H1 (cell line): ENCODE measurements around the gene TMEM221. TPM values are rescaled to one million over a fixed set of nuclear protein-coding genes. Genes with fewer than 3 reads are reported as not detected.

Experiments
- CTCF ChIA-PET: fragments of 300-600 bp; sonication (Branson Sonifier 250); formaldehyde crosslinking; loops from one replicate; lab custom pipeline; 2021; ENCODE audit not compliant: partially characterized antibody; lab: Charles Lee
- POLR2A ChIA-PET: fragments of 300-600 bp; sonication (Branson Sonifier 250); formaldehyde crosslinking; loops from one replicate; lab custom pipeline; 2021; ENCODE audit warnings: inconsistent platforms; ENCODE audit not compliant: partially characterized antibody; lab: Charles Lee
- DNase-seq, 2 experiments: peaks; one replicate each; pipeline versions ENCODE4 v3.0.0 to v3.0.0-alpha.2; 2010 to 2022; ENCODE audit warnings: low spot score in 2 of 2, low read depth in 1 of 2, mixed read lengths in 1 of 2
- FAIRE-seq: peaks from 2 replicates; lab custom pipeline; 2011; peaks lifted over from hg19 to GRCh38; lab: Jason Lieb, UNC
- H2AFZ ChIP-seq: 2 replicates; pipeline ENCODE4 v1.8.1; 2012; ENCODE audit warnings: low read length, inconsistent platforms
- H2AK5ac ChIP-seq: 2 replicates; pipeline ENCODE4 v1.6.1; 2013; ENCODE audit warnings: low read depth, low read length
- H2BK120ac ChIP-seq: replicated peaks from 2 replicates; pipeline ENCODE3; 2013; ENCODE audit warnings: low read depth, low read length, inconsistent platforms
- H2BK12ac ChIP-seq: 2 replicates; pipeline ENCODE4 v1.6.1; 2013; ENCODE audit warnings: low read depth, low read length
- H2BK15ac ChIP-seq: 2 replicates; pipeline ENCODE4 v1.6.1; 2013; ENCODE audit warnings: low read length
- H2BK20ac ChIP-seq: 2 replicates; pipeline ENCODE4 v1.6.1; 2013; ENCODE audit warnings: low read length
- H2BK5ac ChIP-seq: 2 replicates; pipeline ENCODE4 v1.6.1; 2013; ENCODE audit warnings: low read depth, low read length
- H3K14ac ChIP-seq: 2 replicates; pipeline ENCODE4 v1.6.1; 2013; ENCODE audit warnings: inconsistent platforms; ENCODE audit not compliant: insufficient read length
- H3K18ac ChIP-seq: 2 replicates; pipeline ENCODE4 v1.6.1; 2013; ENCODE audit warnings: low read length; ENCODE audit errors: extremely low read depth
- H3K23ac ChIP-seq: 2 replicates; pipeline ENCODE4 v1.6.1; 2013; ENCODE audit warnings: inconsistent platforms; ENCODE audit not compliant: insufficient read length
- H3K23me2 ChIP-seq: 2 replicates; pipeline ENCODE4 v1.6.1; 2013; ENCODE audit warnings: low read depth, low read length
- H3K27ac ChIP-seq: 2 replicates; pipeline ENCODE4 v1.6.1; 2011; ENCODE audit warnings: low read depth, low read length, inconsistent platforms
- H3K27me3 ChIP-seq, 4 experiments: replicated peaks in 1 of 4; 1 replicate in 1 of 4; 2 replicates in 3 of 4; pipeline versions ENCODE4 v1.6.1 to v1.8.1; 2011 to 2013; ENCODE audit warnings: low read length in 3 of 4, mild to moderate bottlenecking in 3 of 4, inconsistent platforms in 2 of 4, mixed read lengths in 2 of 4, moderate library complexity in 1 of 4; ENCODE audit not compliant: control insufficient read depth in 3 of 4, insufficient read depth in 3 of 4; ENCODE audit errors: extremely low read depth in 1 of 4
- H3K36me3 ChIP-seq, 4 experiments: 2 replicates each; pipeline versions ENCODE4 v1.6.1 to v1.8.1; 2011 to 2013; ENCODE audit warnings: mild to moderate bottlenecking in 4 of 4, low read length in 3 of 4, moderate library complexity in 2 of 4, control low read depth in 1 of 4, inconsistent platforms in 1 of 4; ENCODE audit not compliant: insufficient read depth in 4 of 4, control insufficient read depth in 2 of 4
- H3K4ac ChIP-seq: replicated peaks from 2 replicates; pipeline ENCODE3; 2013; ENCODE audit warnings: low read length, low read depth, mixed read lengths, inconsistent platforms; ENCODE audit not compliant: insufficient read length
- H3K4me1 ChIP-seq, 4 experiments: replicated peaks in 1 of 4; 1 replicate in 1 of 4; 2 replicates in 3 of 4; pipeline versions ENCODE4 v1.6.1 to v1.8.1; 2011 to 2013; ENCODE audit warnings: low read length in 3 of 4, inconsistent platforms in 2 of 4, mixed read lengths in 1 of 4; ENCODE audit not compliant: insufficient read depth in 4 of 4, control insufficient read depth in 3 of 4
- H3K4me2 ChIP-seq, 2 experiments: 2 replicates each; pipeline versions ENCODE4 v1.6.1 to v1.8.1; 2011 to 2013; ENCODE audit warnings: low read depth in 2 of 2, low read length in 2 of 2, control low read depth in 1 of 2, inconsistent platforms in 1 of 2, mild to moderate bottlenecking in 1 of 2; ENCODE audit not compliant: insufficient read depth in 1 of 2
- H3K4me3 ChIP-seq, 4 experiments: fragments of 200-600, 300-600 bp in 1 of 4; sonication (generic), shearing (Covaris generic), sonication (Bioruptor Twin) in 1 of 4; 2 replicates each; pipeline versions ENCODE4 v1.5.1 to v1.8.1; 2011 to 2016; ENCODE audit warnings: low read length in 4 of 4, low read depth in 3 of 4, control low read depth in 2 of 4, inconsistent platforms in 2 of 4, mild to moderate bottlenecking in 2 of 4, mixed read lengths in 1 of 4, moderate library complexity in 1 of 4; ENCODE audit not compliant: insufficient read depth in 2 of 4; ENCODE audit errors: extremely low read depth in 1 of 4
- H3K56ac ChIP-seq: replicated peaks from 2 replicates; pipeline ENCODE3; 2013; ENCODE audit warnings: low read depth, mild to moderate bottlenecking, mixed read lengths, low read length, inconsistent platforms; ENCODE audit not compliant: insufficient read length
- H3K79me1 ChIP-seq: 2 replicates; pipeline ENCODE4 v1.6.1; 2013; ENCODE audit warnings: low read depth, low read length, control low read depth
- H3K79me2 ChIP-seq, 2 experiments: 2 replicates each; pipeline versions ENCODE4 v1.6.1 to v1.8.1; 2012 to 2013; ENCODE audit warnings: low read length in 2 of 2, mild to moderate bottlenecking in 2 of 2, inconsistent platforms in 1 of 2; ENCODE audit not compliant: insufficient read depth in 2 of 2, control insufficient read depth in 1 of 2
- H3K9ac ChIP-seq, 4 experiments: replicated peaks in 1 of 4; 1 replicate in 1 of 4; 2 replicates in 3 of 4; pipeline versions ENCODE4 v1.6.1 to v1.8.1; 2011 to 2013; ENCODE audit warnings: low read depth in 3 of 4, low read length in 3 of 4, control low read depth in 2 of 4, mild to moderate bottlenecking in 2 of 4, moderate library complexity in 2 of 4, inconsistent platforms in 1 of 4; ENCODE audit errors: extremely low read depth in 1 of 4
- H3K9me3 ChIP-seq, 2 experiments: 2 replicates each; pipeline versions ENCODE4 v1.6.1 to v1.8.1; 2012 to 2013; ENCODE audit warnings: mild to moderate bottlenecking in 2 of 2, moderate library complexity in 2 of 2, control low read depth in 1 of 2, inconsistent platforms in 1 of 2, low read depth in 1 of 2, low read length in 1 of 2, mixed read lengths in 1 of 2; ENCODE audit not compliant: insufficient read depth in 2 of 2
- H4K20me1 ChIP-seq, 2 experiments: replicated peaks in 1 of 2; 2 replicates each; pipeline versions ENCODE3 to v1.8.1; 2011 to 2013; ENCODE audit warnings: inconsistent platforms in 2 of 2, low read length in 2 of 2, mild to moderate bottlenecking in 1 of 2; ENCODE audit not compliant: insufficient read depth in 2 of 2, control insufficient read depth in 1 of 2
- H4K5ac ChIP-seq: 2 replicates; pipeline ENCODE4 v1.6.1; 2013; ENCODE audit warnings: low read length, low read depth, mixed read lengths, inconsistent platforms; ENCODE audit not compliant: insufficient read length
- H4K8ac ChIP-seq: 2 replicates; pipeline ENCODE4 v1.8.0; 2013; ENCODE audit warnings: mild to moderate bottlenecking, moderate library complexity, low read length, inconsistent platforms; ENCODE audit not compliant: insufficient read depth; ENCODE audit errors: extremely low read depth
- H4K91ac ChIP-seq: replicated peaks from 2 replicates; pipeline ENCODE3; 2013; ENCODE audit warnings: low read length, mixed read lengths, inconsistent platforms; ENCODE audit not compliant: insufficient read length
- ATF2 ChIP-seq: IDR thresholded peaks from 2 replicates; pipeline ENCODE4 v1.6.1; 2012; ENCODE audit warnings: low read length, inconsistent platforms
- BRCA1 ChIP-seq: IDR thresholded peaks from 2 replicates; pipeline ENCODE4 v1.6.1; 2012; ENCODE audit warnings: low read depth, low read length, improper control_type of control experiment
- EP300 ChIP-seq, 2 experiments: IDR thresholded peaks; 1 replicate in 1 of 2; 2 replicates in 1 of 2; pipeline ENCODE4 v1.6.1; 2011 to 2012; ENCODE audit warnings: low read depth in 2 of 2, low read length in 2 of 2, mild to moderate bottlenecking in 2 of 2, borderline replicate concordance in 1 of 2, inconsistent platforms in 1 of 2, moderate library complexity in 1 of 2
- SRF ChIP-seq: IDR thresholded peaks from 2 replicates; pipeline ENCODE4 v1.6.1; 2011; ENCODE audit warnings: mild to moderate bottlenecking, low read depth, low read length, moderate library complexity
- YY1 ChIP-seq: IDR thresholded peaks from 2 replicates; pipeline ENCODE4 v1.6.1; 2011; ENCODE audit warnings: low read depth, mild to moderate bottlenecking, low read length
- WGBS, 2 experiments: shearing (Covaris generic) in 1 of 2; methylation state at CpG; one replicate each; pipeline versions ENCODE4 v1.1.6 to v1.1.7; 2013 to 2015; ENCODE audit warnings: low lambda C conversion rate in 2 of 2, mixed read lengths in 2 of 2, inconsistent platforms in 1 of 2, low coverage in 1 of 2, missing lambda C conversion rate in 1 of 2; ENCODE audit not compliant: insufficient replicate concordance in 2 of 2, insufficient coverage in 1 of 2, insufficient read length in 1 of 2; ENCODE audit errors: extremely low coverage in 1 of 2, missing lambda C conversion rate in 1 of 2; 5-methylcytosine and 5-hydroxymethylcytosine counted together
- polyA plus RNA-seq, 7 experiments: library from polyadenylated mRNA; depleted of rRNA in 3 of 7; stranded (reverse) in 5 of 7; unstranded in 2 of 7; fragments of >200 nt in 5 of 7; fragments of 200-250 nt in 2 of 7; gene quantifications; 1 replicate in 5 of 7; 2 replicates in 1 of 7; 4 replicates in 1 of 7; pipeline versions ENCODE4 v1.2.1 to v1.2.3, GENCODE V29; 2011 to 2013; ENCODE audit warnings: missing spikeins in 2 of 7, mixed read lengths in 2 of 7
- total RNA-seq: library from RNA; stranded (reverse); fragmentation: NEBNext Ultra II Directional; extraction: Animal tissue kit (Norgen Biotek cat#: 25700); gene quantifications from 2 replicates; pipeline ENCODE4 v1.2.1, GENCODE V29; 2021
- TF ChIP-seq, protein P1 (sequence below): IDR thresholded peaks from 2 replicates; pipeline ENCODE4 v1.6.1; 2011; ENCODE audit warnings: low read depth, mild to moderate bottlenecking, low read length; ENCODE audit not compliant: insufficient read depth

Gene TMEM221
- total and polyA plus RNA-seq, 2 of the 8 experiments (the other 6 are each of a cell fraction or from before 2014, with no cell fraction given), result 1.4 to 2.0 TPM

DNA sequence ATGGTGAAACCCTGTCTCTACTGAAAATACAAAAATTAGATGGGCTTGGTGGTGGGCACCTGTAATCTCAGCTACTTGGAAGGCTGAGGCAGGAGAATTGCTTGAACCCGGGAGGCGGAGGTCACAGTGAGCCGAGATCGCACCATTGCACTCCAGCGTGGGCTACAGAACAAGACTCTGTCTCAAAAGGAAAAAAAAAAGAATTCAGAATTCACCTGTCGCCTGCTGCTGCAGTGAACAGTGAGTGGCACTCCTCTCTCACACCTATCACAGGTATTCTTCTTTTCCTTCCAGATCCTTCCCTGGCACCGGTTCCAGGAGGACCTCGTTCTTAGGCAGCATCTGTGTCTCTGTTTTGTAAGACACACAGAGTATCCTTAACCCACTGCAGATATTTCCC lies 34.4 kb downstream of the TMEM221 start:
- POLR2A ChIA-PET, result interaction anchor here (0.9 to 6.1 kb wide), 3 partner anchors 9 to 11 kb away, joined by 4 to 44 read pairs (median 12); partner anchors contain the start of gene BST2

More for the DNA sequence above, 34.4 kb downstream of the TMEM221 start:
- TF ChIP-seq, protein P1, sequence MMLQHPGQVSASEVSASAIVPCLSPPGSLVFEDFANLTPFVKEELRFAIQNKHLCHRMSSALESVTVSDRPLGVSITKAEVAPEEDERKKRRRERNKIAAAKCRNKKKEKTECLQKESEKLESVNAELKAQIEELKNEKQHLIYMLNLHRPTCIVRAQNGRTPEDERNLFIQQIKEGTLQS, result no peak
- TF ChIP-seq SRF, result no peak
- no peak for TF ChIP-seq ATF2
- no peak for TF ChIP-seq YY1
- no peak for TF ChIP-seq EP300 (IDR thresholded peaks at IDR 0.05; ENCODE audit: borderline replicate concordance in 1 of 2, low read depth in 2 of 2, low read length in 2 of 2)
- no peak for TF ChIP-seq BRCA1
- Histone ChIP-seq H3K14ac (no peak overlapping the region), H3K9me3 (no peaks in the 10 kb centered on the region), H2AFZ (no peak overlapping the region), H3K56ac (no peak overlapping the region), H2AK5ac (no peak overlapping the region), H3K4me2 (peak overlapping the region in 1 of 2 experiments; percentile 76; a peak in 1 of 4 replicates), H2BK5ac (no peak overlapping the region), H3K23me2 (peaks cover under 1% of the 10 kb centered on the region; the same call in 1 of the 2 replicates), H3K27ac (no peak overlapping the region), H2BK120ac (no peak overlapping the region), H4K91ac (no peak overlapping the region), H3K4ac (no peak overlapping the region), H3K4me3 (no peak overlapping the region), H2BK15ac (no peak overlapping the region), H4K8ac (no peak overlapping the region), H3K79me2 (no peaks in the 10 kb centered on the region), H3K27me3 (peaks cover 0 to 6% (median 0%) of the 10 kb centered on the region in 4 experiments; a peak in 2 of 7 replicates), H4K20me1 (no peaks in the 10 kb centered on the region), H2BK20ac (no peak overlapping the region), H3K23ac (no peak overlapping the region), H3K36me3 (peaks cover 0 to 7% (median 0%) of the 10 kb centered on the region in 4 experiments; a peak in 2 of 8 replicates), H4K5ac (no peak overlapping the region), H3K9ac (no peak overlapping the region), H3K79me1 (no peaks in the 10 kb centered on the region), H2BK12ac (peak overlapping the region; percentile 98; the same call in 1 of the 2 replicates), H3K18ac (peak overlapping the region; percentile 56; the same call in 1 of the 2 replicates), H3K4me1 (peaks cover 2 to 11% (median 4%) of the 10 kb centered on the region in 4 experiments; a peak in 5 of 7 replicates)
- 93% methylated on average over 8 of the region's 8 CpGs; no CpG with 5 or more reads in 1 of the 2 experiments for WGBS, 2 experiments
- no peak for DNase-seq
- FAIRE-seq, result no peak
- CTCF ChIA-PET, result no interaction called here
